ENCODE measurements around the gene RPL35. TPM values are rescaled to one million over a fixed set of nuclear protein-coding genes. Genes with fewer than 3 reads are reported as not detected.

The RPL35 gene
- total RNA-seq, 6 experiments from 2014 or later = 372 to 1,299 (median 414) TPM

DNA sequence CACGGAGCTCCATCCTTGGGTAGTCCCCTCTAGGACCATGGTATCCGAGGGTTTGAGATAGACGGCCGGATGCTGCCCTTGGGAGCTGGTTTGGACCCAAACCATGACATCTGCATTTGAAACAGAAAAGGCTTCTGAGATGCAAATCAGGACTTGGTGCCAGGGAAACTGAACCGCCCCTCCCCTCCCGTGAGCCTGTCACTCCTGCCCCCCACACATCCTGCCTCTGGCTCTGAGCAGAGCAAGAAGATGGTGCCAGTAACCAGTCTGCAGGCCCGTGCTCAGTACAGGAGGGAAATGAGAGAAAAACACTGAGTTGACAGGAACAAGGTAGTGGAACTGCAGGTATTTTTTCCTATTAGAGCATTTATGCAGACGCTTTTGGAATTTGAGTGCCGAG, 18.7 kb upstream of the RPL35 start:
- no peaks in the 10 kb centered on the region for H3K27me3 ChIP-seq
- WGBS (ENCODE audit: insufficient coverage, low coverage, low lambda C conversion rate, missing lambda C conversion rate) = 65% methylated on average over 6 of the region's 9 CpGs
- peaks cover 0 to 2% (median 0%) of the 10 kb centered on the region in 4 donors for H3K4me1 ChIP-seq
- H3K4me3 ChIP-seq = no peak overlapping the region
- H3K27ac ChIP-seq = no peak overlapping the region
- DNase-seq = no peak
- peaks cover 0 to 80% (median 24%) of the 10 kb centered on the region in 4 donors for H3K36me3 ChIP-seq
- H3K9me3 ChIP-seq = no peaks in the 10 kb centered on the region
- ATAC-seq = no peak
- no peak for TF ChIP-seq CTCF (IDR thresholded peaks at IDR 0.05)
- no peak for TF ChIP-seq POLR2A (IDR thresholded peaks at IDR 0.05)
- intact Hi-C loops (cut with DNase I) = no loop called here

- DNase-seq = no peak
These were observed 17.5 kb upstream of the RPL35 start for GRCh38 chr9:124879226-124879625.

GRCh38 chr9:124878518-124878917, 16.8 kb upstream of the RPL35 start:
- Histone ChIP-seq H3K9me3 (no peaks in the 10 kb centered on the region), H3K27ac (no peak overlapping the region), H3K36me3 (peaks cover 0 to 83% (median 33%) of the 10 kb centered on the region in 4 donors), H3K27me3 (no peaks in the 10 kb centered on the region), H3K4me3 (no peak overlapping the region), H3K4me1 (peaks cover 0 to 8% (median 0%) of the 10 kb centered on the region in 4 donors)
- 91% methylated on average over 5 of the region's 6 CpGs for WGBS (ENCODE audit: insufficient coverage, low coverage, low lambda C conversion rate, missing lambda C conversion rate)
- no peak for DNase-seq
- no peak for TF ChIP-seq POLR2A (IDR thresholded peaks at IDR 0.05)
- intact Hi-C loops (cut with DNase I) = no loop called here
- ATAC-seq = no peak

More at GRCh38 chr9:124879226-124879625, 17.5 kb upstream of the RPL35 start:
- Histone ChIP-seq H3K9me3 (no peaks in the 10 kb centered on the region), H3K27me3 (no peaks in the 10 kb centered on the region), H3K4me1 (peaks cover 0 to 8% (median 0%) of the 10 kb centered on the region in 4 donors), H3K27ac (no peak overlapping the region), H3K4me3 (no peak overlapping the region), H3K36me3 (peaks cover 0 to 80% (median 30%) of the 10 kb centered on the region in 4 donors)
- intact Hi-C loops (cut with DNase I) = no loop called here
- no peak for ATAC-seq
- TF ChIP-seq CTCF (IDR thresholded peaks at IDR 0.05) (no peak), POLR2A (IDR thresholded peaks at IDR 0.05) (no peak)
- WGBS (ENCODE audit: insufficient coverage, low coverage, low lambda C conversion rate, missing lambda C conversion rate) = 80% methylated on average over 8 of the region's 10 CpGs

- 88% methylated on average over 1 of the region's 1 CpG for WGBS (ENCODE audit: insufficient coverage, low coverage, low lambda C conversion rate, missing lambda C conversion rate)
- ATAC-seq (no peak), DNase-seq (no peak)
- H3K27me3 ChIP-seq = no peaks in the 10 kb centered on the region
- H3K27ac ChIP-seq = no peak overlapping the region
- peaks cover 0 to 8% (median 1%) of the 10 kb centered on the region in 4 donors for H3K4me1 ChIP-seq
- TF ChIP-seq CTCF (IDR thresholded peaks at IDR 0.05) (no peak), POLR2A (IDR thresholded peaks at IDR 0.05) (no peak)
- no peak overlapping the region for H3K4me3 ChIP-seq
- intact Hi-C loops (cut with DNase I) = no loop called here
- no peaks in the 10 kb centered on the region for H3K9me3 ChIP-seq
- H3K36me3 ChIP-seq = peaks cover 0 to 83% (median 33%) of the 10 kb centered on the region in 4 donors
These were observed 16.3 kb upstream of the RPL35 start for GRCh38 chr9:124878021-124878420.

- TF ChIP-seq POLR2A (IDR thresholded peaks at IDR 0.05) = no peak
- TF ChIP-seq CTCF (IDR thresholded peaks at IDR 0.05) = no peak
- Histone ChIP-seq H3K4me3 (no peak overlapping the region), H3K36me3 (peaks cover 0 to 79% (median 33%) of the 10 kb centered on the region in 4 donors), H3K4me1 (peaks cover 0 to 16% (median 4%) of the 10 kb centered on the region in 4 donors), H3K27ac (no peak overlapping the region), H3K9me3 (no peaks in the 10 kb centered on the region), H3K27me3 (no peaks in the 10 kb centered on the region)
- intact Hi-C loops (cut with DNase I) = no loop called here
- 80% methylated on average over 11 of the region's 14 CpGs for WGBS (ENCODE audit: insufficient coverage, low coverage, low lambda C conversion rate, missing lambda C conversion rate)
- ATAC-seq (no peak), DNase-seq (no peak)
These were observed 15.4 kb upstream of the RPL35 start for GRCh38 chr9:124877021-124877782.
